ENCODE measurements around the gene TBXAS1.
"Not testable (repeated sequence)": the region's sequence is repeated elsewhere in the genome, so short reads cannot be mapped to it uniquely, and the experiment has no call there.

DNA sequence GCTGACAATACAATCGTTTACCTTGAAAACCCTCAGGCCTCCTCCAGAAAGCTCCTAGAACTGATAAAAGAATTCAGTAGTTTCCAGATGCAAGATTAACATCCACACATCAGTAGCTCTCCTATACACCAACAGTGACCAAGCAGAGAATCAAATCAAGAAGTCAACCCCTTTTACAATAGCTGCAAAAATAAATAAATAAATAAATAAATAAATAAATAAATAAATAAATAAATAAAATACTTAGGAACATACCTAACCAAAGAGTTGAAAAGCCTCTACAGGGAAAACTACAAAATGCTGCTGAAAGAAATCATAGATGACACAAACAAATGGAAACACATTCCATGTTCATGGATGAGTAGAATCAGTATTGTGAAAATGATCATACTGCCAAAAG is 6.8 kb downstream of the TBXAS1 start:
- TF ChIP-seq, protein P1, sequence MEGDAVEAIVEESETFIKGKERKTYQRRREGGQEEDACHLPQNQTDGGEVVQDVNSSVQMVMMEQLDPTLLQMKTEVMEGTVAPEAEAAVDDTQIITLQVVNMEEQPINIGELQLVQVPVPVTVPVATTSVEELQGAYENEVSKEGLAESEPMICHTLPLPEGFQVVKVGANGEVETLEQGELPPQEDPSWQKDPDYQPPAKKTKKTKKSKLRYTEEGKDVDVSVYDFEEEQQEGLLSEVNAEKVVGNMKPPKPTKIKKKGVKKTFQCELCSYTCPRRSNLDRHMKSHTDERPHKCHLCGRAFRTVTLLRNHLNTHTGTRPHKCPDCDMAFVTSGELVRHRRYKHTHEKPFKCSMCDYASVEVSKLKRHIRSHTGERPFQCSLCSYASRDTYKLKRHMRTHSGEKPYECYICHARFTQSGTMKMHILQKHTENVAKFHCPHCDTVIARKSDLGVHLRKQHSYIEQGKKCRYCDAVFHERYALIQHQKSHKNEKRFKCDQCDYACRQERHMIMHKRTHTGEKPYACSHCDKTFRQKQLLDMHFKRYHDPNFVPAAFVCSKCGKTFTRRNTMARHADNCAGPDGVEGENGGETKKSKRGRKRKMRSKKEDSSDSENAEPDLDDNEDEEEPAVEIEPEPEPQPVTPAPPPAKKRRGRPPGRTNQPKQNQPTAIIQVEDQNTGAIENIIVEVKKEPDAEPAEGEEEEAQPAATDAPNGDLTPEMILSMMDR (IDR thresholded peaks at IDR 0.05), result not testable (repeated sequence)
- not testable (repeated sequence) for TF ChIP-seq POLR2A (IDR thresholded peaks at IDR 0.05)

Measured in heart left ventricle (tissue), 13 donors.